ENCODE data around the gene DNMT3B.

DNA sequence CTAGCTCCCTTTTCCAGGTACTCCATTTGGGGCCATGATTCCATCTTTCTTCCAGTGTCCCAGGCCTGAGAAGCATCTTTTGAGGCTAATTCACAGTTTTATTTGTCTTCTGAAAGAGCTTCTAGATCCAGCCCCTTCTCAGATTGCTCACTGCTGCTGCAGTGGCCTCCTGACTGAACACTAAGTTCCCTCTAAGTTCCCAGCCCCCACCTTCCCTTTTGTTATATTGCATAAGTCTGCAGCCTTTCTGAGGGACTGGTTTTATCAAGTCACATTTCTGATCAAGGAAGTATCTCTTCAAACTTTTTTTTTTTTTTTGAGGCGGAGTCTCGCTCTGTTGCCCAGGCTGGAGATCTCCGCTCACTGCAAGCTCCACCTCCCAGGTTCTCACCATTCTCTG is 68.3 kb downstream of the DNMT3B start:
- TF ChIP-seq CTCF (IDR thresholded peaks at IDR 0.05; ENCODE audit: low read depth, low read length, poor library complexity, severe bottlenecking) = no peak
- TF ChIP-seq EZH2phosphoT487 (IDR thresholded peaks at IDR 0.05; ENCODE audit: borderline replicate concordance, low read length) = no peak
